Ectodermal cell (in vitro differentiated cells): Measurements from ENCODE around the gene PSMD13.

Experiments
- H3K27ac ChIP-seq: 2 replicates; pipeline ENCODE4 v1.7.0; 2013; ENCODE audit warnings: mild to moderate bottlenecking, low read depth, low read length; ENCODE audit not compliant: insufficient read depth, poor library complexity, severe bottlenecking
- H3K27me3 ChIP-seq: 2 replicates; pipeline ENCODE4 v1.7.0; 2013; ENCODE audit warnings: mild to moderate bottlenecking, low read length; ENCODE audit not compliant: insufficient read depth, control insufficient read depth, poor library complexity, severe bottlenecking
- H3K36me3 ChIP-seq: one replicate; pipeline ENCODE4 v1.7.0; 2013; ENCODE audit warnings: low read length; ENCODE audit not compliant: control insufficient read depth, insufficient read depth
- H3K4me1 ChIP-seq: one replicate; pipeline ENCODE4 v1.7.0; 2013; ENCODE audit warnings: low read length; ENCODE audit not compliant: control insufficient read depth, insufficient read depth
- H3K4me3 ChIP-seq: 2 replicates; pipeline ENCODE4 v1.7.0; 2013; ENCODE audit warnings: low read depth, low read length, control low read depth; ENCODE audit not compliant: insufficient read depth
- H3K9me3 ChIP-seq: 2 replicates; pipeline ENCODE4 v1.7.0; 2013; ENCODE audit warnings: mild to moderate bottlenecking, low read length, moderate library complexity; ENCODE audit not compliant: control insufficient read depth
- WGBS, 2 experiments: methylation state at CpG; one replicate each; pipeline ENCODE4 v1.1.7; 2013; ENCODE audit warnings: missing lambda C conversion rate in 2 of 2; 5-methylcytosine and 5-hydroxymethylcytosine counted together

The PSMD13 gene

GRCh38 chr11:250274-250673 is 13.5 kb downstream of the PSMD13 start:
- Histone ChIP-seq H3K9me3 (no peaks in the 10 kb centered on the region), H3K27ac (no peak overlapping the region), H3K36me3 (peaks cover 36% of the 10 kb centered on the region), H3K27me3 (no peaks in the 10 kb centered on the region), H3K4me1 (no peaks in the 10 kb centered on the region), H3K4me3 (no peak overlapping the region)
- WGBS, 2 experiments = 89 to 91% methylated on average over 4 to 5 of the region's 5 CpGs

- Histone ChIP-seq H3K4me3 (no peak overlapping the region), H3K27me3 (no peaks in the 10 kb centered on the region), H3K9me3 (no peaks in the 10 kb centered on the region), H3K4me1 (no peaks in the 10 kb centered on the region), H3K36me3 (peaks cover 32% of the 10 kb centered on the region), H3K27ac (no peak overlapping the region)
- 79 to 80% methylated on average over 10 of the region's 10 CpGs for WGBS, 2 experiments
Observed at GRCh38 chr11:250740-251299, 14.0 kb downstream of the PSMD13 start.

- H3K4me3 ChIP-seq = no peak overlapping the region
- H3K27me3 ChIP-seq = no peaks in the 10 kb centered on the region
- H3K9me3 ChIP-seq = no peaks in the 10 kb centered on the region
- no peak overlapping the region for H3K27ac ChIP-seq
- H3K36me3 ChIP-seq = peaks cover 25% of the 10 kb centered on the region
- 92 to 94% methylated on average over 10 of the region's 10 CpGs for WGBS, 2 experiments
- no peaks in the 10 kb centered on the region for H3K4me1 ChIP-seq
Observed at GRCh38 chr11:251550-251949, 14.8 kb downstream of the PSMD13 start.

- H3K36me3 ChIP-seq = peaks cover 23% of the 10 kb centered on the region
- no peaks in the 10 kb centered on the region for H3K27me3 ChIP-seq
- H3K4me3 ChIP-seq = no peak overlapping the region
- WGBS, 2 experiments = 97 to 98% methylated on average over 8 of the region's 8 CpGs
- H3K9me3 ChIP-seq = no peaks in the 10 kb centered on the region
- H3K4me1 ChIP-seq = no peaks in the 10 kb centered on the region
- no peak overlapping the region for H3K27ac ChIP-seq
Observed at GRCh38 chr11:252666-253065, 15.9 kb downstream of the PSMD13 start.

- Histone ChIP-seq H3K27me3 (no peaks in the 10 kb centered on the region), H3K36me3 (peaks cover 23% of the 10 kb centered on the region), H3K4me3 (no peak overlapping the region), H3K4me1 (no peaks in the 10 kb centered on the region), H3K27ac (no peak overlapping the region), H3K9me3 (no peaks in the 10 kb centered on the region)
- 93 to 95% methylated on average over 13 of the region's 13 CpGs for WGBS, 2 experiments
Observed at GRCh38 chr11:253160-253885, 16.5 kb downstream of the PSMD13 start.

- Histone ChIP-seq H3K4me1 (no peaks in the 10 kb centered on the region), H3K4me3 (no peak overlapping the region), H3K27me3 (no peaks in the 10 kb centered on the region), H3K9me3 (no peaks in the 10 kb centered on the region), H3K27ac (no peak overlapping the region), H3K36me3 (peaks cover 20% of the 10 kb centered on the region)
- WGBS, 2 experiments = 88 to 95% methylated on average over 4 of the region's 5 CpGs
Observed at GRCh38 chr11:253886-254270, 17.1 kb downstream of the PSMD13 start.

GRCh38 chr11:255176-255575 is 18.4 kb downstream of the PSMD13 start:
- H3K36me3 ChIP-seq = peaks cover 18% of the 10 kb centered on the region
- no peaks in the 10 kb centered on the region for H3K4me1 ChIP-seq
- H3K27ac ChIP-seq = no peak overlapping the region
- no peaks in the 10 kb centered on the region for H3K27me3 ChIP-seq
- no peaks in the 10 kb centered on the region for H3K9me3 ChIP-seq
- 80 to 90% methylated on average over 2 to 3 of the region's 3 CpGs for WGBS, 2 experiments
- H3K4me3 ChIP-seq = no peak overlapping the region

GRCh38 chr11:255816-256215 is 19.0 kb downstream of the PSMD13 start:
- Histone ChIP-seq H3K36me3 (peaks cover 18% of the 10 kb centered on the region), H3K9me3 (no peaks in the 10 kb centered on the region), H3K27me3 (no peaks in the 10 kb centered on the region), H3K4me1 (no peaks in the 10 kb centered on the region), H3K27ac (no peak overlapping the region), H3K4me3 (no peak overlapping the region)
- WGBS, 2 experiments = 96% methylated on average over 2 of the region's 2 CpGs

- no peaks in the 10 kb centered on the region for H3K9me3 ChIP-seq
- H3K27ac ChIP-seq = no peak overlapping the region
- no peaks in the 10 kb centered on the region for H3K4me1 ChIP-seq
- H3K36me3 ChIP-seq = peaks cover 14% of the 10 kb centered on the region
- WGBS, 2 experiments = 89 to 92% methylated on average over 14 of the region's 14 CpGs
- H3K27me3 ChIP-seq = no peaks in the 10 kb centered on the region
- H3K4me3 ChIP-seq = no peak overlapping the region
Observed at GRCh38 chr11:256952-257737, 20.4 kb downstream of the PSMD13 start.

- no peaks in the 10 kb centered on the region for H3K27me3 ChIP-seq
- no peaks in the 10 kb centered on the region for H3K9me3 ChIP-seq
- H3K4me3 ChIP-seq = no peak overlapping the region
- no peaks in the 10 kb centered on the region for H3K4me1 ChIP-seq
- H3K36me3 ChIP-seq = peaks cover 7% of the 10 kb centered on the region
- WGBS, 2 experiments = 87 to 90% methylated on average over 15 of the region's 15 CpGs
- no peak overlapping the region for H3K27ac ChIP-seq
Observed at GRCh38 chr11:257766-258493, 21.2 kb downstream of the PSMD13 start.
